Neural cell (in vitro differentiated cells): ENCODE results near the gene FARSA. TPM values are rescaled to one million over a fixed set of nuclear protein-coding genes. Genes with fewer than 3 reads are reported as not detected.

Experiments used
- H2AFZ ChIP-seq: fragments of 200-600, 300-800 bp; sonication (generic), shearing (Covaris generic); 2 replicates; pipeline ENCODE4 v1.6.0; 2014; ENCODE audit warnings: low read depth, mild to moderate bottlenecking, antibody characterized with exemption, low read length, moderate library complexity
- H3F3A ChIP-seq: fragments of 200-600 bp; shearing (Covaris generic); 2 replicates; pipeline ENCODE4 v1.6.1; 2016; ENCODE audit warnings: mild to moderate bottlenecking, moderate library complexity, mixed read lengths, antibody characterized with exemption, low read length; ENCODE audit not compliant: insufficient read depth, poor library complexity, severe bottlenecking
- H3K27ac ChIP-seq: fragments of 200-600, 300-800 bp; sonication (generic), shearing (Covaris generic); 2 replicates; pipeline ENCODE4 v1.5.1; 2014; ENCODE audit warnings: mild to moderate bottlenecking, low read length, moderate library complexity
- H3K27me3 ChIP-seq: fragments of 300-800, 200-600 bp; sonication (generic), shearing (Covaris generic); 2 replicates; pipeline ENCODE4 v1.6.0; 2014; ENCODE audit warnings: mild to moderate bottlenecking, low read depth, low read length, moderate library complexity; ENCODE audit not compliant: insufficient read depth
- H3K36me3 ChIP-seq: fragments of 300-800, 200-600 bp; sonication (generic), shearing (Covaris generic); 2 replicates; pipeline ENCODE4 v1.5.1; 2014; ENCODE audit warnings: mild to moderate bottlenecking, antibody characterized with exemption, low read length, moderate library complexity; ENCODE audit not compliant: insufficient read depth
- H3K4me2 ChIP-seq: fragments of 300-800, 200-600 bp; sonication (generic), shearing (Covaris generic); 2 replicates; pipeline ENCODE4 v1.6.0; 2014; ENCODE audit warnings: mild to moderate bottlenecking, low read length
- H3K4me3 ChIP-seq: fragments of 300-800, 200-600 bp; sonication (generic), shearing (Covaris generic); 2 replicates; pipeline ENCODE4 v1.5.1; 2014; ENCODE audit warnings: mild to moderate bottlenecking, low read length, moderate library complexity
- H3K79me2 ChIP-seq: fragments of 200-600 bp; shearing (Covaris generic); replicated peaks from 2 replicates; pipeline ENCODE4 v1.6.0; 2014; ENCODE audit warnings: mild to moderate bottlenecking, low read length, moderate library complexity; ENCODE audit not compliant: insufficient read depth
- H3K9ac ChIP-seq: fragments of 300-800, 200-600 bp; sonication (generic), shearing (Covaris generic); 2 replicates; pipeline ENCODE4 v1.6.1; 2016; ENCODE audit warnings: mild to moderate bottlenecking, low read length, mixed read lengths
- H3K9me2 ChIP-seq: fragments of 200-600 bp; shearing (Covaris generic); 2 replicates; pipeline ENCODE4 v1.6.1; 2016; ENCODE audit warnings: mild to moderate bottlenecking, low read length, mixed read lengths; ENCODE audit not compliant: insufficient read depth
- H3K9me3 ChIP-seq: fragments of 200-600, 300-800 bp; sonication (generic), shearing (Covaris generic); 2 replicates; pipeline ENCODE4 v1.6.1; 2016; ENCODE audit warnings: mild to moderate bottlenecking, mixed run types, low read length, moderate library complexity, mixed read lengths
- H4K20me1 ChIP-seq: fragments of 200-600 bp; shearing (Covaris generic); 2 replicates; pipeline ENCODE4 v1.6.1; 2016; ENCODE audit warnings: mild to moderate bottlenecking, mixed run types; ENCODE audit not compliant: insufficient read depth
- CTCF ChIP-seq: fragments of 450-650 bp; IDR thresholded peaks from 2 replicates; pipeline ENCODE4 v1.5.1; 2014; ENCODE audit warnings: antibody characterized with exemption, mild to moderate bottlenecking, moderate library complexity; ENCODE audit not compliant: poor library complexity, severe bottlenecking
- EP300 ChIP-seq: fragments of 450-650 bp; conservative IDR thresholded peaks from 2 replicates; pipeline ENCODE4 v1.6.1; 2014; ENCODE audit warnings: antibody characterized with exemption, mild to moderate bottlenecking, moderate library complexity; ENCODE audit not compliant: poor library complexity, severe bottlenecking
- EZH2 ChIP-seq: fragments of 200-600, 300-800 bp; shearing (Covaris generic), sonication (generic); IDR thresholded peaks from 2 replicates; pipeline ENCODE4 v1.6.1; 2014; ENCODE audit warnings: antibody characterized with exemption, low read length, borderline replicate concordance, mild to moderate bottlenecking; ENCODE audit not compliant: insufficient read depth, poor library complexity, severe bottlenecking
- MXI1 ChIP-seq: fragments of 450-650 bp; conservative IDR thresholded peaks from 2 replicates; pipeline ENCODE4 v1.6.1; 2014; ENCODE audit warnings: antibody characterized with exemption, mild to moderate bottlenecking; ENCODE audit not compliant: poor library complexity, severe bottlenecking
- POLR2AphosphoS5 ChIP-seq: IDR thresholded peaks from 2 replicates; pipeline ENCODE4 v1.6.1; 2012
- RAD21 ChIP-seq: fragments of 450-650 bp; conservative IDR thresholded peaks from 2 replicates; pipeline ENCODE4 v1.6.1; 2014; ENCODE audit warnings: antibody characterized with exemption, mild to moderate bottlenecking, moderate library complexity
- REST ChIP-seq: IDR thresholded peaks from 2 replicates; pipeline ENCODE4 v1.6.1; 2012; ENCODE audit warnings: borderline replicate concordance
- SMC3 ChIP-seq: fragments of 450-650 bp; conservative IDR thresholded peaks from 2 replicates; pipeline ENCODE4 v1.6.1; 2014; ENCODE audit warnings: antibody characterized with exemption, mild to moderate bottlenecking, moderate library complexity; ENCODE audit not compliant: poor library complexity
- TAF1 ChIP-seq: IDR thresholded peaks from 2 replicates; pipeline ENCODE4 v1.6.1; 2012; ENCODE audit warnings: low read depth
- polyA plus RNA-seq: library from polyadenylated mRNA; depleted of rRNA; stranded (reverse); fragments of >200 nt; gene quantifications from 2 replicates; pipeline ENCODE4 v1.2.3, GENCODE V29; 2014

FARSA gene
- polyA plus RNA-seq, 1 donor from 2014 or later = 47.6 TPM

- H3K27ac ChIP-seq = no peak overlapping the region
- H3K36me3 ChIP-seq = no peaks in the 10 kb centered on the region
- no peak overlapping the region for H3K4me2 ChIP-seq
- no peaks in the 10 kb centered on the region for H3K9me3 ChIP-seq
- no peak for TF ChIP-seq EZH2
- TF ChIP-seq RAD21 = no peak
- no peak for TF ChIP-seq EP300
- no peak for TF ChIP-seq REST
- TF ChIP-seq POLR2AphosphoS5 = no peak
- no peak for TF ChIP-seq CTCF
- TF ChIP-seq MXI1 = no peak
- no peak for TF ChIP-seq SMC3
- no peak for TF ChIP-seq TAF1
- peak overlapping the region; percentile 95 for H3K4me3 ChIP-seq
- H3F3A ChIP-seq = peaks cover 5% of the 10 kb centered on the region
- no peak overlapping the region for H2AFZ ChIP-seq
- H3K79me2 ChIP-seq = peaks cover 18% of the 10 kb centered on the region
- no peaks in the 10 kb centered on the region for H4K20me1 ChIP-seq
- no peaks in the 10 kb centered on the region for H3K9me2 ChIP-seq
- H3K9ac ChIP-seq = no peak overlapping the region
- no peaks in the 10 kb centered on the region for H3K27me3 ChIP-seq
Measured at GRCh38 chr19:12947702-12948611, 14.4 kb upstream of the FARSA start.

- Histone ChIP-seq H4K20me1 (no peaks in the 10 kb centered on the region), H3K9me2 (no peaks in the 10 kb centered on the region), H3K4me3 (peak overlapping the region; percentile 95), H3K36me3 (no peaks in the 10 kb centered on the region), H3K79me2 (peaks cover 18% of the 10 kb centered on the region), H2AFZ (no peak overlapping the region), H3K27ac (peak overlapping the region; percentile 81), H3K4me2 (peak overlapping the region; percentile 91), H3F3A (peaks cover 5% of the 10 kb centered on the region), H3K27me3 (no peaks in the 10 kb centered on the region), H3K9ac (peak overlapping the region; percentile 88), H3K9me3 (no peaks in the 10 kb centered on the region)
- no peak for TF ChIP-seq EP300
- TF ChIP-seq CTCF = no peak
- TF ChIP-seq TAF1 = no peak
- TF ChIP-seq MXI1 = no peak
- TF ChIP-seq EZH2 = no peak
- TF ChIP-seq REST = no peak
- no peak for TF ChIP-seq RAD21
- no peak for TF ChIP-seq SMC3
- no peak for TF ChIP-seq POLR2AphosphoS5
Measured at GRCh38 chr19:12946731-12947496, 13.4 kb upstream of the FARSA start.
